IMR-90 (cell line): Measurements from ENCODE around the gene GPR21. TPM values are rescaled to one million over a fixed set of nuclear protein-coding genes. Genes with fewer than 3 reads are reported as not detected.

ENCODE experiments used
- ATAC-seq: fragments of 200-7000 bp; cut with Tn5 transposase; 2 replicates; pipeline ENCODE4 v1.9.1; 2020; ENCODE audit warnings: low read depth, mild to moderate bottlenecking, moderate library complexity
- BruUV-seq: library from RNA; stranded (reverse); fragments of 400-500 nt; replicated peaks from 2 replicates; lab custom pipeline; 2021; lab: Mats Ljungman, UMichigan
- CTCF ChIA-PET: fragments of 300-600 bp; formaldehyde crosslinking; extraction: SDS; loops from one replicate; lab custom pipeline; 2021; ENCODE audit warnings: antibody characterized with exemption; lab: Yijun Ruan, JAX
- POLR2A ChIA-PET: fragments of 300-600 bp; sonication (Branson Sonifier 250); formaldehyde crosslinking; loops from one replicate; lab custom pipeline; 2022; ENCODE audit warnings: antibody characterized with exemption; ENCODE audit not compliant: unreplicated experiment; lab: Charles Lee
- DNase-seq: peaks from one replicate; pipeline ENCODE4 v3.0.0; 2013
- H2AFZ ChIP-seq: replicated peaks from 2 replicates; pipeline ENCODE3; 2013; ENCODE audit warnings: low read length, mild to moderate bottlenecking; ENCODE audit not compliant: poor library complexity
- H2AK5ac ChIP-seq: 2 replicates; pipeline ENCODE4 v1.6.1; 2013; ENCODE audit warnings: low read depth, low read length, inconsistent platforms
- H2AK9ac ChIP-seq: replicated peaks from 2 replicates; pipeline ENCODE3; 2013; ENCODE audit warnings: mild to moderate bottlenecking, low read depth, low read length, moderate library complexity; ENCODE audit not compliant: poor library complexity
- H2BK120ac ChIP-seq: 2 replicates; pipeline ENCODE4 v1.6.1; 2013; ENCODE audit warnings: low read depth, low read length, inconsistent platforms
- H2BK15ac ChIP-seq: 3 replicates; pipeline ENCODE4 v1.6.1; 2013; ENCODE audit warnings: low read depth, low read length, inconsistent platforms
- H2BK20ac ChIP-seq: 2 replicates; pipeline ENCODE4 v1.6.1; 2013; ENCODE audit warnings: low read depth, mild to moderate bottlenecking, inconsistent platforms, low read length, moderate library complexity
- H2BK5ac ChIP-seq: 2 replicates; pipeline ENCODE4 v1.6.1; 2013; ENCODE audit warnings: mild to moderate bottlenecking, low read depth, low read length, inconsistent platforms; ENCODE audit not compliant: poor library complexity, severe bottlenecking
- H3K14ac ChIP-seq: replicated peaks from 2 replicates; pipeline ENCODE4 v1.6.1; 2013; ENCODE audit warnings: low read depth, low read length, inconsistent platforms
- H3K18ac ChIP-seq: 2 replicates; pipeline ENCODE4 v1.6.1; 2013; ENCODE audit warnings: low read depth, low read length, control low read depth
- H3K23ac ChIP-seq: 2 replicates; pipeline ENCODE4 v1.6.1; 2013; ENCODE audit warnings: low read depth, low read length, inconsistent platforms
- H3K27ac ChIP-seq: 2 replicates; pipeline ENCODE4 v1.5.1; 2013; ENCODE audit warnings: mild to moderate bottlenecking, control low read depth, low read length; ENCODE audit not compliant: insufficient read depth
- H3K27me3 ChIP-seq: 2 replicates; pipeline ENCODE4 v1.6.1; 2013; ENCODE audit warnings: low read length; ENCODE audit not compliant: control insufficient read depth, insufficient read depth
- H3K36me3 ChIP-seq: 2 replicates; pipeline ENCODE4 v1.6.1; 2013; ENCODE audit warnings: low read length, mixed read lengths; ENCODE audit not compliant: control insufficient read depth, insufficient read depth
- H3K4ac ChIP-seq: 2 replicates; pipeline ENCODE4 v1.6.1; 2013; ENCODE audit warnings: low read depth, low read length, inconsistent platforms
- H3K4me1 ChIP-seq: 2 replicates; pipeline ENCODE4 v1.6.1; 2013; ENCODE audit warnings: low read length, mixed read lengths; ENCODE audit not compliant: control insufficient read depth, insufficient read depth
- H3K4me2 ChIP-seq: 2 replicates; pipeline ENCODE4 v1.6.1; 2013; ENCODE audit warnings: low read depth, mild to moderate bottlenecking, control low read depth, low read length, moderate library complexity
- H3K4me3 ChIP-seq: 2 replicates; pipeline ENCODE4 v1.5.1; 2013; ENCODE audit warnings: low read depth, mild to moderate bottlenecking, control low read depth, low read length, moderate library complexity; ENCODE audit not compliant: insufficient read depth
- H3K56ac ChIP-seq: 2 replicates; pipeline ENCODE4 v1.6.1; 2013; ENCODE audit warnings: low read length, inconsistent platforms; ENCODE audit not compliant: insufficient read depth; ENCODE audit errors: extremely low read depth
- H3K79me1 ChIP-seq, 2 experiments: 2 replicates each; pipeline ENCODE4 v1.6.1; 2013; ENCODE audit warnings: low read length in 2 of 2, inconsistent platforms in 1 of 2, low read depth in 1 of 2
- H3K9ac ChIP-seq: 2 replicates; pipeline ENCODE4 v1.6.1; 2013; ENCODE audit warnings: low read depth, low read length, control low read depth
- H3K9me1 ChIP-seq: 2 replicates; pipeline ENCODE4 v1.6.1; 2013; ENCODE audit warnings: low read length, inconsistent platforms; ENCODE audit not compliant: insufficient read depth
- H3K9me3 ChIP-seq: 2 replicates; pipeline ENCODE4 v1.6.1; 2013; ENCODE audit warnings: low read length; ENCODE audit not compliant: control insufficient read depth, insufficient read depth
- H4K20me1 ChIP-seq: 2 replicates; pipeline ENCODE4 v1.6.1; 2013; ENCODE audit warnings: low read length, inconsistent platforms; ENCODE audit not compliant: insufficient read depth
- H4K5ac ChIP-seq: 2 replicates; pipeline ENCODE4 v1.6.1; 2013; ENCODE audit warnings: mild to moderate bottlenecking, low read depth, low read length, control low read depth
- H4K8ac ChIP-seq, 2 experiments: 2 replicates each; pipeline ENCODE4 v1.6.1; 2013; ENCODE audit warnings: low read depth in 2 of 2, low read length in 2 of 2, control low read depth in 1 of 2, inconsistent platforms in 1 of 2
- H4K91ac ChIP-seq: 2 replicates; pipeline ENCODE4 v1.6.1; 2013; ENCODE audit warnings: low read depth, low read length, inconsistent platforms; ENCODE audit not compliant: insufficient read depth
- BHLHE40 ChIP-seq: fragments of 150-350 bp; IDR thresholded peaks from 2 replicates; pipeline ENCODE4 v1.6.1; 2016; ENCODE audit warnings: mild to moderate bottlenecking, low read depth, low read length
- CEBPB ChIP-seq: IDR thresholded peaks from 2 replicates; pipeline ENCODE4 v1.6.1; 2012; ENCODE audit warnings: low read depth, low read length, improper control_type of control experiment
- CHD1 ChIP-seq: IDR thresholded peaks from 2 replicates; pipeline ENCODE4 v1.6.1; 2012; ENCODE audit warnings: low read depth, low read length, improper control_type of control experiment
- FOS ChIP-seq: fragments of 150-350 bp; IDR thresholded peaks from 2 replicates; pipeline ENCODE4 v1.6.1; 2016; ENCODE audit warnings: low read depth, low read length
- MAFK ChIP-seq: IDR thresholded peaks from 2 replicates; pipeline ENCODE4 v1.6.1; 2012; ENCODE audit warnings: low read depth, low read length, improper control_type of control experiment
- MAZ ChIP-seq: IDR thresholded peaks from 2 replicates; pipeline ENCODE4 v1.6.1; 2012; ENCODE audit warnings: low read depth, mild to moderate bottlenecking, low read length, improper control_type of control experiment, moderate library complexity, borderline replicate concordance
- MXI1 ChIP-seq: IDR thresholded peaks from 2 replicates; pipeline ENCODE4 v1.6.1; 2012; ENCODE audit warnings: low read depth, mild to moderate bottlenecking, low read length, moderate library complexity, borderline replicate concordance
- NFE2L2 ChIP-seq: fragments of 150-350 bp; IDR thresholded peaks from 2 replicates; pipeline ENCODE4 v1.6.1; 2016; ENCODE audit warnings: low read depth, mild to moderate bottlenecking, low read length
- POLR2A ChIP-seq: IDR thresholded peaks from 2 replicates; pipeline ENCODE4 v1.6.1; 2012; ENCODE audit warnings: mild to moderate bottlenecking, low read depth, low read length
- RAD21 ChIP-seq: IDR thresholded peaks from 2 replicates; pipeline ENCODE4 v1.6.1; 2012; ENCODE audit warnings: low read length, improper control_type of control experiment
- RCOR1 ChIP-seq: IDR thresholded peaks from 2 replicates; pipeline ENCODE4 v1.6.1; 2012; ENCODE audit warnings: mild to moderate bottlenecking, low read length, improper control_type of control experiment; ENCODE audit not compliant: insufficient replicate concordance
- RFX5 ChIP-seq: IDR thresholded peaks from 2 replicates; pipeline ENCODE4 v1.8.0; 2012; ENCODE audit warnings: low read depth, mild to moderate bottlenecking, low read length, moderate library complexity
- SMC3 ChIP-seq: fragments of 150-350 bp; IDR thresholded peaks from 2 replicates; pipeline ENCODE4 v1.6.1; 2016; ENCODE audit warnings: low read depth, mild to moderate bottlenecking, antibody characterized with exemption, low read length, moderate library complexity
- WGBS, 2 experiments: methylation state at CpG; one replicate each; pipeline versions ENCODE4 v1.1.5 to v1.1.7; 2013; ENCODE audit warnings: missing lambda C conversion rate in 2 of 2; ENCODE audit not compliant: insufficient read length in 1 of 2; ENCODE audit errors: extremely low coverage in 2 of 2; 5-methylcytosine and 5-hydroxymethylcytosine counted together
- dilution Hi-C: fragments of 300-500 bp; cut with HindIII; formaldehyde crosslinking; loops from one replicate; pipeline ENCODE4 v1.14.3; 2018; ENCODE audit warnings: low sequenced_read_pairs; ENCODE audit not compliant: unreplicated experiment
- in situ Hi-C: fragments of 300-500 bp; cut with MboI; formaldehyde crosslinking; loops from 3 replicates; pipeline ENCODE4 v1.14.3; 2019; ENCODE audit warnings: low sequenced_read_pairs, inconsistent platforms, mixed read lengths
- intact Hi-C: fragments of 100-400 bp; cut with micrococcal nuclease; formaldehyde crosslinking; loops from 2 replicates; pipeline ENCODE4 v1.10.0; 2022
- polyA plus RNA-seq, 3 experiments: library from polyadenylated mRNA; depleted of rRNA; stranded (reverse); fragments of >200 nt; gene quantifications; 2 replicates each; pipeline ENCODE4 v1.2.3, GENCODE V29; 2012; ENCODE audit warnings: low replicate concordance in 1 of 3
- total RNA-seq: library from RNA; depleted of rRNA; stranded (reverse); fragments of >200 nt; gene quantifications from 2 replicates; pipeline ENCODE4 v1.2.3, GENCODE V29; 2012
- TF ChIP-seq, protein P1 (sequence below): fragments of 150-350 bp; IDR thresholded peaks from 2 replicates; pipeline ENCODE4 v1.6.1; 2017; ENCODE audit warnings: mild to moderate bottlenecking, antibody characterized with exemption, low read length, low read depth
- TF ChIP-seq, protein P2 (sequence below): fragments of 150-350 bp; IDR thresholded peaks from 2 replicates; pipeline ENCODE4 v1.6.1; 2016; ENCODE audit warnings: low read depth, mild to moderate bottlenecking, low read length, moderate library complexity, borderline replicate concordance
- TF ChIP-seq, protein P3 (sequence below): conservative IDR thresholded peaks from 2 replicates; pipeline ENCODE4 v1.5.1; 2012; ENCODE audit warnings: mild to moderate bottlenecking, low read depth, low read length, improper control_type of control experiment

GPR21 gene
- total and polyA plus RNA-seq, 2 of the 4 experiments (the other 2 are of a cell fraction), result 0.90 TPM; not detected in 1

DNA sequence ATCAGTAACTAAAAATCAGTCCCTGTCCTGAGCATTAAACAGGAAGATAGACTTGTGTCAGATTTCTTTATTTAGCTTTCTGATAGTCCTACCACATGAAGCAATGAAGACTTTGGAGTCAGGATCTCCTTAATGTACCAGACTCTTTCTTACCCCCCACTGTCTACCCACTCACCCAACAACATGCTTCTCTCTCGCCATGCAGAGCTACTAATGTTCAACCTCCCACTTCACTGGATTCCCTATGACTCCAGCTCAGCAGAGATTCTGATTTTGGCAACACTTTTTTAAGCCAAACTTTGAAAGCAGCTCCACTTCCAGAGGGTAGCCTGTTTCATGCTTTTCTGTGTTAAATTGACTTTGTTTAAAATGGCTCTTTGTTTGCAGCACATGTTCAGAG, 50.8 kb downstream of the GPR21 start:
- TF ChIP-seq BHLHE40, result no peak
- TF ChIP-seq POLR2A, result no peak
- TF ChIP-seq RCOR1, result no peak
- TF ChIP-seq RFX5, result no peak
- TF ChIP-seq, protein P1, sequence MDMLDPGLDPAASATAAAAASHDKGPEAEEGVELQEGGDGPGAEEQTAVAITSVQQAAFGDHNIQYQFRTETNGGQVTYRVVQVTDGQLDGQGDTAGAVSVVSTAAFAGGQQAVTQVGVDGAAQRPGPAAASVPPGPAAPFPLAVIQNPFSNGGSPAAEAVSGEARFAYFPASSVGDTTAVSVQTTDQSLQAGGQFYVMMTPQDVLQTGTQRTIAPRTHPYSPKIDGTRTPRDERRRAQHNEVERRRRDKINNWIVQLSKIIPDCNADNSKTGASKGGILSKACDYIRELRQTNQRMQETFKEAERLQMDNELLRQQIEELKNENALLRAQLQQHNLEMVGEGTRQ, result no peak
- TF ChIP-seq, protein P2, sequence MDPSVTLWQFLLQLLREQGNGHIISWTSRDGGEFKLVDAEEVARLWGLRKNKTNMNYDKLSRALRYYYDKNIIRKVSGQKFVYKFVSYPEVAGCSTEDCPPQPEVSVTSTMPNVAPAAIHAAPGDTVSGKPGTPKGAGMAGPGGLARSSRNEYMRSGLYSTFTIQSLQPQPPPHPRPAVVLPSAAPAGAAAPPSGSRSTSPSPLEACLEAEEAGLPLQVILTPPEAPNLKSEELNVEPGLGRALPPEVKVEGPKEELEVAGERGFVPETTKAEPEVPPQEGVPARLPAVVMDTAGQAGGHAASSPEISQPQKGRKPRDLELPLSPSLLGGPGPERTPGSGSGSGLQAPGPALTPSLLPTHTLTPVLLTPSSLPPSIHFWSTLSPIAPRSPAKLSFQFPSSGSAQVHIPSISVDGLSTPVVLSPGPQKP, result no peak
- TF ChIP-seq CEBPB, result no peak
- TF ChIP-seq RAD21, result no peak
- TF ChIP-seq, protein P3, sequence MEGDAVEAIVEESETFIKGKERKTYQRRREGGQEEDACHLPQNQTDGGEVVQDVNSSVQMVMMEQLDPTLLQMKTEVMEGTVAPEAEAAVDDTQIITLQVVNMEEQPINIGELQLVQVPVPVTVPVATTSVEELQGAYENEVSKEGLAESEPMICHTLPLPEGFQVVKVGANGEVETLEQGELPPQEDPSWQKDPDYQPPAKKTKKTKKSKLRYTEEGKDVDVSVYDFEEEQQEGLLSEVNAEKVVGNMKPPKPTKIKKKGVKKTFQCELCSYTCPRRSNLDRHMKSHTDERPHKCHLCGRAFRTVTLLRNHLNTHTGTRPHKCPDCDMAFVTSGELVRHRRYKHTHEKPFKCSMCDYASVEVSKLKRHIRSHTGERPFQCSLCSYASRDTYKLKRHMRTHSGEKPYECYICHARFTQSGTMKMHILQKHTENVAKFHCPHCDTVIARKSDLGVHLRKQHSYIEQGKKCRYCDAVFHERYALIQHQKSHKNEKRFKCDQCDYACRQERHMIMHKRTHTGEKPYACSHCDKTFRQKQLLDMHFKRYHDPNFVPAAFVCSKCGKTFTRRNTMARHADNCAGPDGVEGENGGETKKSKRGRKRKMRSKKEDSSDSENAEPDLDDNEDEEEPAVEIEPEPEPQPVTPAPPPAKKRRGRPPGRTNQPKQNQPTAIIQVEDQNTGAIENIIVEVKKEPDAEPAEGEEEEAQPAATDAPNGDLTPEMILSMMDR, result no peak
- TF ChIP-seq MAFK, result no peak
- TF ChIP-seq MAZ, result no peak
- no peak for TF ChIP-seq FOS
- no peak for TF ChIP-seq SMC3
- no peak for TF ChIP-seq MXI1
- no peak for TF ChIP-seq CHD1
- no peak for TF ChIP-seq NFE2L2
- DNase-seq (no peak), ATAC-seq (no peak)
- no peak overlapping the region for H2BK120ac ChIP-seq
- H3K4me1 ChIP-seq, result no peaks in the 10 kb centered on the region; the same call in 1 of the 2 replicates
- no peaks in the 10 kb centered on the region for H3K9me3 ChIP-seq
- no peak overlapping the region for H3K4ac ChIP-seq
- ChIA-PET CTCF (interaction anchor here (1.0 kb wide), 1 partner anchor 264 kb away, joined by 3 read pairs; no protein-coding TSS in a partner anchor), POLR2A (no interaction called here)
- in situ Hi-C loops (loop anchor here (5.0 kb wide), 1 partner anchor 268 kb away; no protein-coding TSS in a partner anchor), dilution Hi-C loops (no loop called here), intact Hi-C loops (no loop called here)
- H3K4me3 ChIP-seq, result no peak overlapping the region
- no peaks in the 10 kb centered on the region for H4K20me1 ChIP-seq
- no peak overlapping the region for H4K5ac ChIP-seq
- no TSS peak for BruUV-seq
- H3K4me2 ChIP-seq, result no peak overlapping the region
- H2BK5ac ChIP-seq, result no peak overlapping the region
- no peak overlapping the region for H3K14ac ChIP-seq
- peaks cover 5% of the 10 kb centered on the region; the same call in 1 of the 2 replicates for H3K9me1 ChIP-seq
- WGBS, 2 experiments, result 100% methylated on average over 1 of the region's 1 CpG; no CpG with 5 or more reads in 1 of the 2 experiments
- no peak overlapping the region for H3K56ac ChIP-seq
- no peak overlapping the region for H2AK5ac ChIP-seq
- no peaks in the 10 kb centered on the region for H3K27me3 ChIP-seq
- no peak overlapping the region for H3K18ac ChIP-seq
- no peak overlapping the region for H3K9ac ChIP-seq
- H3K36me3 ChIP-seq, result peaks cover 23% of the 10 kb centered on the region
- H2BK20ac ChIP-seq, result no peak overlapping the region
- H4K8ac ChIP-seq, result no peak overlapping the region
- no peak overlapping the region for H3K23ac ChIP-seq
- H3K27ac ChIP-seq, result no peak overlapping the region
- H4K91ac ChIP-seq, result no peak overlapping the region
- H2BK15ac ChIP-seq, result no peak overlapping the region
- H2AFZ ChIP-seq, result no peak overlapping the region
- H2AK9ac ChIP-seq, result no peak overlapping the region
- H3K79me1 ChIP-seq, result peaks cover 0 to 4% of the 10 kb centered on the region in 2 experiments; a peak in 3 of 4 replicates
